Activated CD4-positive, CD25-positive, alpha-beta regulatory T cell treated with anti-CD3 and anti-CD28 coated beads, Interleukin-2, amount 50 U/mL, for 72 hours (primary cell): ENCODE data around the gene SERF2.
"Not testable (repeated sequence)": the region's sequence is repeated elsewhere in the genome, so short reads cannot be mapped to it uniquely, and the experiment has no call there.

Source experiments
- DNase-seq: peaks from one replicate; pipeline ENCODE4 v3.0.0; 2021

The SERF2 gene

DNA sequence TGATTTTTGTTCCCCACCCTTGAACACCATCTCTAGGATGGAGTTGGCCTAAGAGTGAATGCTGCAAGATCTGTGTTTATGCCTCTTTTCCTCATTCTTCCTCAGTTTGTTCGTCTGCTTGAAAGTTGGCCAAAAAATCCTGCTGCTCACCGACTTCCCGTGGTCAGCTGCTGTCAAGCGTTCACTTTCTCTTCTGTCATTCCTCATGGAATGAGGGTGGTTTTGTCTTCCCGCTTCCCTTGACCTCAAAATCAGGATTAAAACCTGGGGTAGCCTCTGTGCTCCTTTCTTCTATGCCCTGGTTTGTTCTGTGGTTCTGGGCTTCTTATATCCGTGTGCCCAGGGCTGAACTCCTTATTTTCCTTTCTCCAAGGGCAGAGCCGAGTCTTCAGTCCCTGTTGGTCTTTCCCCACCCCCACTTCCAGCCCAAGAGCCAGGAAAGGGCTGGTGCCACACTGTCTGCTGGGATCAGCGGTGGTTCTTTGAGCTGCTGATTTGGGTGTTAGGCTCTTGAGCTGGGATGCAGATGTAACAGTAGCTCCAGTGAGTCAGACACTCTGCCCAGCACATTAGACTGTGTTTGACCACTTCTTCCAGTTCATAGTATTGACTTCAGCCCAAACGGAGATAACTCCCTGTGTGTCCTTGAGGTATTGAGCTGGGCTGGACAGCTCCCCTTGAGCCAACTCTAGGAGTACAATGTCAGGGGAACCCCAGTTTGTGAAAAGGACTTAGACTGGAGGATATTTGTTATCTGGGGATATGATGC lies 2.3 kb downstream of the SERF2 start:
- no peak for DNase-seq

GRCh38 chr15:43795197-43795596 lies 3.1 kb downstream of the SERF2 start:
- no peak for DNase-seq

GRCh38 chr15:43795997-43796396 lies 3.9 kb downstream of the SERF2 start:
- no peak for DNase-seq

DNA sequence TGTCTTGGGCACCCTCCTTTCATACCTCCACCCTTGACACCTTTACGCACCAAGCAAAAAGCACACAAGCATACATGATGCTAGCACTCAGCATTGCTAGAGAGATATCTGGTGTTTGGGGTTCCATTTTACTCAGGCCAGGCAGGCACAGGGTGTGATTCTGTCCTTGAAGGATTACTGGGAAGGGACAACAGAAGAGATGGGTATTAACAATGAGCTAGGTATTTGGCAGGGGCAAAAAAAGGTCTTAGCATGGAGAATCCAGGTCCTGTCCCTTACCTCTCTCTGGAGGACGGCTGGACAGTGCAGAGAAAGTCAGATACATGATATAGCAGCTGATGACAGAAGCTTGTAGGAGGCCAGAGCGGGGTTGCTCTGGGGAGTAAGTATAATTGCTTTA lies 4.4 kb downstream of the SERF2 start:
- no peak for DNase-seq

DNA sequence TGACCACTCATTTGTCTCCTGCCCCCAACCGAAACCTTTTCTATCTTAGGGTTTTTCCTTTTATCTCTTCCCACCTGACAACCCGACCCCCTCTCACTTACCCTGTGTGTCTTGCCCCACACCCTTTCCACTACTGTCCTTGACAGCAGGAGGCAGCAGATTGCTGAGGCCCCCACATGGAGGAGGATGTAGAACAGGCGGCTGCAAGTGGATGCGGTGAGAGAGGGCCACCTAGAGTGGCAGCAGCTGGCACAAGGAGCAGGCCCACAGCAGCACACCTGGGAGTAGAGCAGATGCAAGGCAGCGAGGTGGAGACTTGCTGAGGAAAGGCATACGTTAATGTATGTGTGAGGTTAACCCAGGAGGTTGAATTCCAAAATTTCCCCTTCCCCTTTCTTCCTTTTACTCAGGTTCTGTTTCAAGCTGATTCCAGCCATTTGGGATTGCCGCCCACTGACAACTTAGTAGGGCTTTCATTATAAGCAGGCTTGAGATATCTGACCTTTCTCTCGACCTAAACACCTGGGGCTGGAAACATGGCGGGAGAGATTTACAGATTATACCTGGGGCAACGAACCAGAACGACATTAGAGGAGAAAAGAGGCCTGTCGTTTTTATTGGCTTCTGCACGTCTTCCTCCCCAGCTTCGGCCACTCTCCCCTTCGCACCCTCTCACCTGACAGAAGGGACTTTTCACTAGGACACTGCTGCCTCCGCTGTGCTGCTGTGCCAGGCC lies 7.3 kb downstream of the SERF2 start:
- no peak for DNase-seq

- no peak for DNase-seq
These were observed 7.8 kb downstream of the SERF2 start, which contains the start of gene SERINC4 for GRCh38 chr15:43799945-43800285. Gene SERINC4 (minus strand): TSS chr15:43800220. CDS start chr15:43799986, 234 bp downstream.

DNA sequence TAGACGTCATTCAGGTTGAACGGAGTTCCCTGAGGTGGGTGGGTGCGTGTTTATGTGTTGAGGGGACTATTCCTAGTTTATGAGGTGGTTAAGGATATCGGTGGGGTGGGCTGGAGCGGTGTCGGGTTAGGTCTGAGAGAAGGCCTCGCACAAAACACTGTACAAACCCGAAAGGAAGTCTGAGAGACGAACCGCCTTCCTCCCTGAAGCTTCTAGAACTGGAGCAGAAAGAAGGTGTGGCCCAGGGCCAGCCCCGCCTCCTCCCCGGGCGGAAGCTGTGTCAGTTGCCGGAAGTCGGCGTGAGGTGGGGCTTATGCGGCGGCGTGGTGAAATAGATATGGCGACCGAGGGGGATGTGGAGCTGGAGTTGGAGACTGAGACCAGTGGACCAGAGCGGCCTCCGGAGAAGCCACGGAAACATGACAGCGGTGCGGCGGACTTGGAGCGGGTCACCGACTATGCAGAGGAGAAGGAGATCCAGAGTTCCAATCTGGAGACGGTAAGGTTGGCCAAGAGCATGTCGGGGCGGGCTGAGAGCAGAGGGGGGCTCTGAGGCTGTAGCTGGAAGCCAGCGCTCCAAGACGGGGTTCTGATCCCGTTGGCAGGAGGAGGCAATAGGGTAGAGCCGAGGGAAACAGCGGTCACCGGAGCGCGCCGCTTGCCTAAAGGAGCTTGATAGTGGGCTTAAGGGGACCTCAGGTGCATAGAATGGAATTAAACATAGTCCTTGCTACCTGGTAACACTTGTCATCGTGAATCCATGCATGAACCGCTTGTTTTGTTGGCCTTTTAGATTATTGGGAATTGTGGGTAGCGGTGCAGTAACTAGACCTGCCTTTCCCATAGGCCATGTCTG lies 8.4 kb downstream of the SERF2 start, which contains the start of gene HYPK:
Gene HYPK (plus strand): TSS at position 314 of the 856 bp plus-strand sequence. CDS start 24 bp downstream, at position 338.
- peak; percentile 91 for DNase-seq

DNA sequence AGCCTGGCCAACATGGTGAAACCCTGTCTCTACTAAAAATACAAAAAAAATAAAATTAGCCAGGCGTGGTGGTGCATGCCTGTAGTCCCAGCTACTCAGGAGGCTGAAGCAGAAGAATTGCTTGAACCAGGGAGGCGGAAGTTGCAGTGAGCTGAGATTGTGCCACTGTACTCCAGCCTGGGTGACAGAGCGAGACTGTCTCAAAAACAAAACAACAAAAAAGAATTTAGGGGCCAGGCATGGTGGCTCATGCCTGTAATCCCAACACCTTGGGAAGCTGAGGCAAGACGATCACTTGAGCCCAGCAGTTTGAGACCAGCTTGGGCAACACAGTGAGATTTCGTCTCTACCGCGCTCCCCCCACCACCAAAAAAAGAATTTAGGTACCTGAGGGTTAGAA lies 10.6 kb downstream of the SERF2 start:
- DNase-seq, result not testable (repeated sequence)

- DNase-seq, result no peak
These were observed 16.4 kb downstream of the SERF2 start for GRCh38 chr15:43808435-43808950.

GRCh38 chr15:43808960-43809678 lies 17.0 kb downstream of the SERF2 start:
- no peak for DNase-seq

- DNase-seq, result not testable (repeated sequence)
These were observed 22.9 kb downstream of the SERF2 start for GRCh38 chr15:43815064-43815463.

DNA sequence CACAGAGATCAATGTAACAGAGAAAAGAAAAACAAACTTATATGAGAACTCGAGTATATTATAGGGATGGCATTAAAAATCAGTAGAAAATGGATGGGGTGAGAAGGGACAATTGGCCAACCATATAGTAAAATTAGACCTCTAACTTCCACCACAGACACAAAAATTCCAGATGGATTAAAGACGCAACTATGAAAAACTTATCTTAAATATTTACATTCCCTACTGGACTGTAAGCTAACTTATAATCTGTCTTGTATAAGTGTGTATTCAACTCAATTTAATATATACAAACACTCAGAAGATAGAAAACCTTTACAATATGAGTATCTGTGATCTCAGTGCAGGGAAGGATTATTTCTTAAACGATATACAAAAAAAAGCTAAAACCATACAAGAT lies 29.4 kb downstream of the SERF2 start:
- no peak for DNase-seq

- DNase-seq, result peak; percentile 83
These were observed 32.5 kb downstream of the SERF2 start, which contains the start of gene MFAP1 for GRCh38 chr15:43824302-43825246. Gene MFAP1 (minus strand): TSS chr15:43824690. CDS start chr15:43824569, 121 bp downstream.

DNA sequence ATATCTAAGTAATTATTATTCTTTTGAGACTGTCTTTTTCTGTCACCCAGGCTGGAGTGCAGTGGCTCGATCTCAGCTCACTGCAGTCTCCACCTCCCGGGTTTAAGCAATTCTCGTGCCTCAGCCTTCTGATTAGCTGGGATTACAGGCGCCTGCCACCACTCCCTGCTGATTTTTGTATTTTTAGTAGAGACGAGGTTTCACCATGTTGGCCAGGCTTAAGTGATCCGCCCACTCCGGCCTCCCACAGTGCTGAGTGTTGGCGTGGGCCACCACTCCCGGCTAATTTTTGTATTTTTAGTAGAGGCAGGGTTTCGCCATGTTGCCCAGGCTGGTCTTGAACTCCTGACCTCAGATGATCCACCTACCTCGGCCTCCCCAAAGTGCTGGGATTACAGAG lies 33.2 kb downstream of the SERF2 start:
- DNase-seq, result not testable (repeated sequence)

GRCh38 chr15:43826029-43826507 lies 33.9 kb downstream of the SERF2 start:
- no peak for DNase-seq

DNA sequence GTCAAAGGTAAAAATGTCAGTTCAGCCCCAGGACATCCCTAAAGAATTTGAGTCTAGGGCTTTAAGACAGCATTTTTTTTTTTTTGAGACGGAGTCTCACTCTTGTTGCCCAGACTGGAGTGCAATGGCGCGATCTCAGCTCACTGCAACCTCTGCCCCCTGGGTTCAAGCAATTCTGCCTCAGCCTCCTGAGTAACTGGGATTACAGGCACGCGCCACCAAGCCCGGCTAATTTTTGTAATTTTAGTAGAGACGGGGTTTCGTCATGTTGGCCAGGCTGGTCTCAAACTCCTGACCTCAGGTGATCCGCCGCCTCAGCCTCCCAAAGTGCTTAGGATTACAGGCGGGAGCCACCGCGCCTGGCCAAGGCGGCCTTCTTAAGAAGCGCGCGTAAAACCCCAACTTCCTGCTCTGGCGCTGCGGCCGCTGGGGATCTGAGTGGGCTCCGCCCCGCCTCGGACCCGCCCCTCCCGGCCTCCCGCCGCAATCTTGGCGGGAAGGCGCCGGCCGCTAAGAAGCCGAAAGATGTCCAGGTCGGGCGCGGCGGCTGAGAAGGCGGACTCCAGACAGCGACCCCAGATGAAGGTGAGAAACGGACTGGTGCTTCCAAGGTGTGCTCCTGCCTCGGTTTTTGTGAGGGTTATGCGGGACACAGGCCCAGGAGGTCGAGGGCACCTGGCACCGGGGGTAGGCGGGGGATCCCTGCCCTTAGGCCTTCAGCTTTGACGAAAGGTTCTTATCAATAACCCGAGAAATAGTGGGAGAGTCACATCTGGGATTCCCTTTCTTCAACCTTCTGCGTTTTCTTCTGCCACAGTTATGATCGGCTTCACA lies 34.6 kb downstream of the SERF2 start, which contains the start of gene WDR76:
Gene WDR76 (plus strand): TSS at position 495 of the 834 bp plus-strand sequence. CDS start 31 bp downstream, at position 526.
- DNase-seq, result peak; percentile 82

DNA sequence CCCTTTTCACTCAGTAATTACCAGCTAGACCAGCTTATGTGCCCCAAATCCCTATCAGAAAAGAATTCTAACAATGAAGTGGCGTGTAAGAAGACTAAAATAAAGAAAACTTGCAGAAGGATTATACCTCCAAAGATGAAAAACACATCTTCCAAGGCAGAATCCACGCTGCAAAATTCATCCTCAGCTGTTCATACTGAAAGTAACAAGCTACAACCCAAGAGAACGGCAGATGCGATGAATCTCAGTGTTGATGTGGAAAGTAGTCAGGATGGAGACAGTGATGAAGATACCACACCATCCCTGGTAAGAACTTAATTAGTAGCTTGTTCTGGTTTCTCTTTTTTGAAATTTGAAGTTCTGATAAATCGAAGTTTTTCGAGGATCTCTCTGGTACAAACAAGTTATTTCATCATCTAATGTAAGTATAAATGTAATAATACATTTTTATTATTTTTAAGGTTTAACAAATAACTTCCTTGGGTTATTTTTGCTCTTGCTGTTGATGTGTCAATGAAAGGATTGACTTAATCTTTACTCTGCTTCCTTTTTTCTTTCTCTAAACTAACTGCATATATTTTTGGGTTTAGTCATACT lies 36.0 kb downstream of the SERF2 start:
- no peak for DNase-seq

GRCh38 chr15:43829951-43830540 lies 37.9 kb downstream of the SERF2 start:
- DNase-seq, result not testable (repeated sequence)
